GM18951 (cell line): ENCODE results near the gene C1orf116.

Source experiments
- POLR2A ChIP-seq: IDR thresholded peaks from 4 replicates; pipeline ENCODE4 v1.6.1; 2011; ENCODE audit warnings: mild to moderate bottlenecking; ENCODE audit not compliant: insufficient read length, insufficient read depth; ENCODE audit errors: extremely low read depth
- in situ Hi-C: fragments of 300-500 bp; cut with MboI; formaldehyde crosslinking; loops from one replicate; pipeline ENCODE4 v1.12.0; 2022; ENCODE audit warnings: low sequenced_read_pairs, mixed read lengths, inconsistent platforms; ENCODE audit not compliant: unreplicated experiment

C1orf116 gene

DNA sequence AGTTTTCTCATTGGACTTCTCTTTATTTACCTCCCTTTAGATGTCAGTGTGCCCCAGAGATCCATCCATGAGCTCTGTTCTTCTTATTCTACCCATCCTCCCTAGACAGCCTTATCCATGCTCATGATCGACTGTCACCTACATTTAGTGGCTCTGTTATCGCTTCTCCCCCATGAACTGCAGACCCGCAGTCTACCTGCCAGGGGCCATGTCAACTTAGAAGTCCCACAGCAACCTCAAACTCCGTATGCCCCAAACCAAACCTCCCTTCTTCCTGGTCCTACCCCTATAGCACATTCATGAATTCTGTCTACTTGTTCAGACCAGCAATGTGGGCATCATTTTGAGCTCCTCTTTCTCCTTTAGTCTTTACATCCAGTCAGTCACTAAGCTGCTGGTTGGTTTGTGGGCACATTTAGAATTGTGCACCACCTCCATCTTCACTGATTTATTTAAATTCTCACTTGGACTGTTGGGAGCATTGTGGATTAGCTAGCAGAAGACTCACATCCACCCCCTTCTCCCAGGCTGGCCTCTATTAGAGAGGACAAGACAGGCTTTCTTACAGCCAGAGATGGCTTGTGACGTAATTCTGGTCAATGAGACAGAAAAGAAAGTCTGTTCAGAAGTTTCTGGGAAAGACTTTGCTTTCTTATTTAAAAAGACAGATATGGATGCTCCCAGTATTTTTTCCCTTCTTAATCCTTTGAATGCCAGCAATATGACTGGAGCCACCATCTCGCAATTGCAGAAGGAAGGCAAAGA lies 19.1 kb downstream of the C1orf116 start:
- in situ Hi-C loops = no loop called here
- TF ChIP-seq POLR2A = no peak

DNA sequence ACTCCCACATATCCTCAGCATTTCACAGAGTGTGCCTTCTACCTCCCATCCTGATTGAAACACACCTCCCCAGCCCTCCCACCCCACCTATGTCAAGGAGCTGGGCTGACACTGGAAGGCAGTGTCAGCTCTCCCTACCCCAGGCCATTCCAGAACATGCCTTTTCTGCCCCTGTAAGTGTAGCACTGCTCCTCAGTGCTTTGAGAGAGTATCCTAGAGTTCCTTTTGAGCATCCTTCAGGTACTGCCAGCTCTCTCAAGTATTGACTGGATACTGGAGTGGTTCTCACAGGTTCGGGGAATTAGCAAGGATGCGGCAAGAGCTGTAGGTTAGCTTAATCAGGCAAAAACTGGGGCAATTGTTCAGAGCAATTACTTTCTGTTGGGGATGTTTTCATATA lies 21.8 kb downstream of the C1orf116 start:
- TF ChIP-seq POLR2A = no peak
- in situ Hi-C loops = no loop called here

GRCh38 chr1:207009945-207010344 lies 22.6 kb downstream of the C1orf116 start:
- TF ChIP-seq POLR2A = no peak
- in situ Hi-C loops = no loop called here

GRCh38 chr1:207009182-207009850 lies 23.2 kb downstream of the C1orf116 start:
- no peak for TF ChIP-seq POLR2A
- in situ Hi-C loops = no loop called here

DNA sequence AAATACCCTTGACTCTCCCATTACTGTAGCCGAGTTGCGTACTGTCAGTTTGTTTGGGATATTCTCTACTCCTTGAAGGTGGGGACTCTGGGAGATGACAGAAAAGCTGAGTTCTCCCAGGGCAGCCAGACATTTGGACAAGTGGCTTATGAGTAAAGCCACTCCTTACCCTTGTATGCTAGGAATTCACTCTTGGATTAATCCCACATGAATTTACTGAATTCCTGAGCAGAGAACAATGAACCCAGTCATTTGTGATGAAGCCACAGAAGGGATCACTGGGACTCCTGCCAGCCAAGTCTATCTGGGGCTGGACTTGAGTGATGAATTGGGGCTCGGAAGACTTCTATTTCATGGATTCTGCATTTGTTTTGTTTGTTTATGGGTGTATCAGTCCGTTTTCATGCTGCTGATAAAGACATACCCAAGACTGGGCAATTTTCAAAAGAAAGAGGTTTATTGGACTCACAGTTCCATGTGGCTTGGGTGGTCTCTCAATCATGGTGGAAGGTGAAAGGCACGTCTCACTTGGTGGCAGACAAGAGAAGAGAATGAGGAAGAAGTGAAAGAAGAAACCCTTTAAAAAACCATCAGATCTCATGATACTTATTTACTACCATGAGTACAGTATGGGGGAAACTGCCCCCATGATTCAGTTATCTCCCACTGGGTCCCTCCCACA lies 25.1 kb downstream of the C1orf116 start:
- in situ Hi-C loops = no loop called here
- TF ChIP-seq POLR2A = no peak

GRCh38 chr1:207006914-207007313 lies 25.6 kb downstream of the C1orf116 start:
- in situ Hi-C loops = no loop called here
- no peak for TF ChIP-seq POLR2A

DNA sequence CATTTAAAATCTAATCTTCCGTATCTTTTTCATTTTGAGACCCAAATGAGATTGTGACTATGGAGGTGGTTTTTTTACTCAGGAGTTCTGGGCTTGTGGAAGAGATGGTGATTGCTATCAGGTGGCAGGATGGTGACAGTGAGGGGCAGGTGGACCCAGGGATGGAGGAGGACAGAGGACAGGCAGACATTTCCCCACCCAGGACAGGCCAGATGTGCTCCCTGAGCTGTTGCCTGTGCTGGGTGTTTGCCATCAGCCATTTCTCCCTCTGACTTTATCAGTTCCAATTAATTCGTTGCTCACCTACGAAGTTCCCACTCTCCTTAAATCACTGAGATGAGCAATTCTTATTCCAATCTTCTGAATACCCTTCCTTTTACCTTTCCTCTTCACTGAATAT lies 26.5 kb downstream of the C1orf116 start:
- in situ Hi-C loops = no loop called here

DNA sequence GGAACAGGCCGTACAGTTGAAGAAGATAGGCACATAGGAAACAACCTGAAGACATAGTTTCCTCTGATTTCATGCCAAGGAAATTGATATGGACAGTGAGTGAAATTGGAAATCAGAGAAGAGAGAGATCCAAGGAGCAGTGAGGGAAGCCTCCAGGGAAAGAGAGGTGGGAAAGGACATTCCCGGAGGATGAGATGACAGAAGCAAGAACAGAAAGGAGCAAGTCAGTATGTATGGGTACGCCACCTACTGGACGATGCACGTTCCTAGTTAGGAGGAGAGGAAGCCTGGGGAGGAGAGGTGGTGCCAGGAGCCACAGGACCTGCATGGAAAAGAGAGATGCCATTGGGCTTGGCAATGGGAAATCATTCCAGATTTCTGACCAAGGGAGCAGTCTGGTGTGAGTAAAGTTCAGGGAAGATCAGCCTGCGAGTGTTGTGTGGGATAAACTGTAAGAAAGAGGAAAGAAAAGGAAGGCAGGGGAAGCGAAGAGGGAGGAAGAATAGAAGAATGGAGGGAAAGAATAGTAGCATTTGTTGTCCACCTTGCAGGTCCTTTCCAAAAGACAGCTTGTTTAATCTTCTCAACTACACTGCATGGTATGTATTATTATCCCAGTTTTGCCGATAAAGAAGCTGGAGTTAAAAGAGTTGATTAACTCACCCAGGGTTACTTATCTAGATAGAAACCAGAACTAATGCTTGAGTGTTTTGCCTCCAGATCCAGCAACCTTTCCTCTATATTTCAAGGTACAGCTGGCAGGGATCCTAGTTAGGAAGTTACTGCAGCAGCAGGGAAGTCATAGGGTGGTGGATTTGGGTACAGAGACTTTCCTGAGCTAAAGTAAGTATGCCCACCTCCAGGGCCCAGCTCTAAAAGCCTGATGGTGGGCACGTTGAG lies 27.4 kb downstream of the C1orf116 start:
- TF ChIP-seq POLR2A = no peak

More for the DNA sequence above, 26.5 kb downstream of the C1orf116 start:
- TF ChIP-seq POLR2A = no peak

DNA sequence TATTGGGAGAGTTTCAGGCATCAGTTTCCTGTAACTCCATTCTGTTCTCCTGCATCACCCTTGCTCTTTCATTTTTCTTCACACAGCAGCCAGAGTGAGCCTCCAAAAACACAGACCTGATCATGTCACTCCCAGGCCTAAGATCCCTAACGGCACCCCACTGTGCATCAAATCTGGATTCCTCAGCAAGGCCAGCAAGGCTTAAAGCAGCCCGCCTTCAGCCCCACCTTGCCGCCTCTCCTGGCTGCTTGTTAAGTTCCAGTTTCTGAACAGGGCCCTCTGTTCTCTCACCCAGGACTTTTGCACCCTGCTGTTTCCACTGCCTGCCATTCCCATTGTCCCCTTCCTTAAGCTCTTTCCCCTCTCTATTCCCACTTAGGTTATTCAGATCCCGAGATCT lies 29.3 kb downstream of the C1orf116 start:
- no peak for TF ChIP-seq POLR2A
- in situ Hi-C loops = no loop called here

More for the DNA sequence above, 27.4 kb downstream of the C1orf116 start:
- in situ Hi-C loops = no loop called here

GRCh38 chr1:207002724-207003146 lies 29.8 kb downstream of the C1orf116 start:
- TF ChIP-seq POLR2A = no peak
- in situ Hi-C loops = no loop called here

GRCh38 chr1:207001492-207002245 lies 30.9 kb downstream of the C1orf116 start:
- TF ChIP-seq POLR2A = no peak
- in situ Hi-C loops = no loop called here

DNA sequence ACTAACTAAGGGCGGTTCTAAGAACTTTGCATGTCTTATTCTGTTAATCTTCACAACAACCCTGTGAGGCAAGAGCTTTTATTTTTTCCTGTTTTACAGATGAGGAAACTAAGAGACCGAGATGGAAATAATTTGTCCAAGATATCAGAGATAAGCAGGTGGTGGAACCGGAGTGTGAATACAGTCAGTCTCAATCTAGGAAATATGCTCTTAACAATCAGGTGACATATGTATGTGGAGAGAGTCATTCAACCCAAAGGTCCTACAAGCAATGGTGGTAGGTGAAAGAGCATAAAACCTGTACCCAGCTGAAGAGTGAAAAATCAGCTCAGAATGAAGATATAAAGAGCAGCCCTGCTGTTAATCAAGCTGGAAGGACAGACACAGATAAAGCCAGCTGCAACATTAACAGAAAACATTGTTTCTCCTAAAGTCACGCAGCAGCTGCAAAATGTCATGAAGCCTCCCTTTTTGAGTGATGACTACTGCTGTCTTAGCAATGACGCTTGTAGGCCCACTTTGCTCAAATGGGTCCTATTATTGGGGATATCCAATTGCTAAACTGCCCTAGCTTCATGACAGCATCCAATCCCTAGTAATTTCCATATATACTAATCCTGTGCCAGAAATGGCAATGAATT lies 31.8 kb downstream of the C1orf116 start:
- in situ Hi-C loops = no loop called here

More for the DNA sequence above, 31.8 kb downstream of the C1orf116 start:
- no peak for TF ChIP-seq POLR2A
